ENCODE measurements around the gene BRF1.
"Not testable (repeated sequence)": the region's sequence is repeated elsewhere in the genome, so short reads cannot be mapped to it uniquely, and the experiment has no call there.

BRF1 gene

GRCh38 chr14:105315941-105316576 lies 15.3 kb upstream of the BRF1 start:
- in situ Hi-C loops (cut with MboI; ENCODE audit: low sequenced_read_pairs) = no loop called here
- peak overlapping the region; percentile 58 for H3K4me3 ChIP-seq
- no peaks in the 10 kb centered on the region; the same call in 1 of the 2 replicates for H3K36me3 ChIP-seq (replicated peaks)
- no peaks in the 10 kb centered on the region for H3K9me3 ChIP-seq
- H3K27me3 ChIP-seq (ENCODE audit: low read depth) = no peaks in the 10 kb centered on the region
- peak in 1 of 2 experiments; percentile 28 for DNase-seq (ENCODE audit: low spot score in 2 of 2)
- H3K4me1 ChIP-seq = peaks cover 18% of the 10 kb centered on the region

GRCh38 chr14:105315211-105315721 lies 14.5 kb upstream of the BRF1 start:
- no peaks in the 10 kb centered on the region; the same call in 1 of the 2 replicates for H3K36me3 ChIP-seq (replicated peaks)
- peak; percentile 28 to 67 for DNase-seq (ENCODE audit: low spot score in 2 of 2)
- peaks cover 18% of the 10 kb centered on the region for H3K4me1 ChIP-seq
- no peaks in the 10 kb centered on the region for H3K27me3 ChIP-seq (ENCODE audit: low read depth)
- H3K4me3 ChIP-seq = peak overlapping the region; percentile 58
- in situ Hi-C loops (cut with MboI; ENCODE audit: low sequenced_read_pairs) = no loop called here
- H3K9me3 ChIP-seq = no peaks in the 10 kb centered on the region

GRCh38 chr14:105314287-105315200 lies 13.7 kb upstream of the BRF1 start, which contains the start of gene PACS2:
Gene PACS2 (plus strand): TSS chr14:105314748. CDS start chr14:105314919, 171 bp downstream.
- Histone ChIP-seq H3K9me3 (no peaks in the 10 kb centered on the region), H3K36me3 (replicated peaks) (no peaks in the 10 kb centered on the region), H3K27me3 (ENCODE audit: low read depth) (no peaks in the 10 kb centered on the region), H3K4me1 (peaks cover 17% of the 10 kb centered on the region), H3K4me3 (peak within 1 kb of the TSS; percentile 58)
- DNase-seq (ENCODE audit: low spot score in 2 of 2) = peak; percentile 74 to 77
- in situ Hi-C loops (cut with MboI; ENCODE audit: low sequenced_read_pairs) = no loop called here

- H3K4me3 ChIP-seq = peak overlapping the region; percentile 34
Observed at GRCh38 chr14:105313381-105314286, 12.8 kb upstream of the BRF1 start.

GRCh38 chr14:105312973-105313372 lies 12.2 kb upstream of the BRF1 start:
- DNase-seq (ENCODE audit: low spot score in 2 of 2) = no peak
- Histone ChIP-seq H3K4me1 (peaks cover 8% of the 10 kb centered on the region), H3K4me3 (no peak overlapping the region), H3K36me3 (replicated peaks) (no peaks in the 10 kb centered on the region), H3K9me3 (no peaks in the 10 kb centered on the region), H3K27me3 (ENCODE audit: low read depth) (no peaks in the 10 kb centered on the region)
- in situ Hi-C loops (cut with MboI; ENCODE audit: low sequenced_read_pairs) = no loop called here

More at GRCh38 chr14:105313381-105314286, 12.8 kb upstream of the BRF1 start:
- in situ Hi-C loops (cut with MboI; ENCODE audit: low sequenced_read_pairs) = no loop called here
- no peaks in the 10 kb centered on the region for H3K9me3 ChIP-seq
- DNase-seq (ENCODE audit: low spot score in 2 of 2) = no peak
- peaks cover 8% of the 10 kb centered on the region for H3K4me1 ChIP-seq
- H3K36me3 ChIP-seq (replicated peaks) = no peaks in the 10 kb centered on the region
- H3K27me3 ChIP-seq (ENCODE audit: low read depth) = no peaks in the 10 kb centered on the region

DNA sequence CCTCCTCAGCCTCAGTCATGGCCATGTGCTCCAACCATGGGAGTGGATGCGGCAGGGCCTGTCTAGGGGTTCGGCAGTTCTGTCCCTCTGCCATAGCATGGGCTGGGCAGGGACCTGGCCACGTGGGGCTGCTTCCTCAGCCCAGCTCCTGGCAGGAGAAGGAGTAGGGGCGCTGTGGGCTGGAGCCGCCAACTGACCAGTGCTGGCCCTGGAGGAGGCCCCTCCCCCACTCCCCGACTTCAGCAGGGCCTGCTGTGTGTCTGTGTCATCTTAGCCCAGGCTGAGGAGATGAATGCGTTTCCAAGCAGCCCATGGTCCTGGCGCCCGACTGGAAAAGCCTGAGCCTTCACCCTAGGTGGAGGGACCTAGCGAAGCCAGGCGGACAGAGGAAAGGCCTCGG lies 11.0 kb upstream of the BRF1 start:
- peaks cover 8% of the 10 kb centered on the region for H3K4me1 ChIP-seq
- H3K36me3 ChIP-seq (replicated peaks) = no peaks in the 10 kb centered on the region
- no peak for DNase-seq (ENCODE audit: low spot score in 2 of 2)
- in situ Hi-C loops (cut with MboI; ENCODE audit: low sequenced_read_pairs) = no loop called here
- H3K4me3 ChIP-seq = no peak overlapping the region
- H3K9me3 ChIP-seq = no peaks in the 10 kb centered on the region
- H3K27me3 ChIP-seq (ENCODE audit: low read depth) = no peaks in the 10 kb centered on the region

DNA sequence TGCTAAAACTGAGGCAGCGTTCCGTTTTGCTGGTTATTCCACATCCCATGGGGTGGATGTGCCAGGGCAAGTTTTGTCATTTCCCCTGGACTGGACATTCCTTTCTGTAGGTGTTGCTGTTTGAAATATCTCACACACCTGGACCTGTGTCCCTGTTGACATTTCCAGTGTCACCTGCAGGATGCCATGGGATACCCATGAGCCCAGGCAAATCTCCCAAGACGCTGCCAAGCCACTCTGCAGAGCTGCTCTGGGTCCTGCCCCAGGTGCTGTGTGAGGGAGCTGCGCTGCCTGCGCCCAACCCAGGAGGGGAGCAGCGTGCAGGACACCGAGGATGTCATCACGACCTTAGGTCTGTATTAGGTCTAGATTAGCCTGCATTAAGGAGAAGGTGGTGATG lies 8.6 kb upstream of the BRF1 start:
- no peak for DNase-seq (ENCODE audit: low spot score in 2 of 2)
- peaks cover 4% of the 10 kb centered on the region for H3K4me1 ChIP-seq
- no peaks in the 10 kb centered on the region for H3K9me3 ChIP-seq
- in situ Hi-C loops (cut with MboI; ENCODE audit: low sequenced_read_pairs) = no loop called here
- no peaks in the 10 kb centered on the region for H3K27me3 ChIP-seq (ENCODE audit: low read depth)
- no peaks in the 10 kb centered on the region for H3K36me3 ChIP-seq (replicated peaks)
- H3K4me3 ChIP-seq = no peak overlapping the region

GRCh38 chr14:105307052-105307727 lies 6.4 kb upstream of the BRF1 start:
- H3K4me1 ChIP-seq = no peaks in the 10 kb centered on the region
- DNase-seq (ENCODE audit: low spot score in 2 of 2) = no peak
- H3K9me3 ChIP-seq = no peaks in the 10 kb centered on the region
- in situ Hi-C loops (cut with MboI; ENCODE audit: low sequenced_read_pairs) = no loop called here
- H3K27me3 ChIP-seq (ENCODE audit: low read depth) = no peaks in the 10 kb centered on the region
- H3K4me3 ChIP-seq = no peak overlapping the region
- no peaks in the 10 kb centered on the region for H3K36me3 ChIP-seq (replicated peaks)

DNA sequence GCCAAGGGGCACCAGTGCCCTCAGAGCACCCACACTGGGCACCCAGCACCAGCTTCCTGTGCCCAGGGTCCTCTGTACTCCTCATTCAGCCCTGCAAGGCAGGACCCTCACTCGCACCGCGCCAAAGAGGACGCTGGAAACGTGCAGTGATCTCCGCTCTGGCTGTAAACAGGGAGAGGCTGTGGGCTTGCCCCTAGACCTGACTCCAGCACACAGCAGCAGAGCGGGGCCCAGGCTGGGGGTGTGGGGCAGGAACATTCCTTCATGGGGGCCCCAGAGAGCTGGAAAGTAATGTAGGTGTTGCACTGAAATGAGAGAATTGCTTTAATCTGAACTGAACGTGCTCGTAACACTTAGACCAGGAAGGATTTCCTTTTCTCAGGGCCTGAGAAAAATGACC lies 5.0 kb upstream of the BRF1 start:
- no peaks in the 10 kb centered on the region for H3K27me3 ChIP-seq (ENCODE audit: low read depth)
- H3K4me1 ChIP-seq = no peaks in the 10 kb centered on the region; the same call in 1 of the 2 replicates
- no peaks in the 10 kb centered on the region for H3K9me3 ChIP-seq
- in situ Hi-C loops (cut with MboI; ENCODE audit: low sequenced_read_pairs) = no loop called here
- H3K36me3 ChIP-seq (replicated peaks) = no peaks in the 10 kb centered on the region
- no peak for DNase-seq (ENCODE audit: low spot score in 2 of 2)
- no peak overlapping the region for H3K4me3 ChIP-seq

DNA sequence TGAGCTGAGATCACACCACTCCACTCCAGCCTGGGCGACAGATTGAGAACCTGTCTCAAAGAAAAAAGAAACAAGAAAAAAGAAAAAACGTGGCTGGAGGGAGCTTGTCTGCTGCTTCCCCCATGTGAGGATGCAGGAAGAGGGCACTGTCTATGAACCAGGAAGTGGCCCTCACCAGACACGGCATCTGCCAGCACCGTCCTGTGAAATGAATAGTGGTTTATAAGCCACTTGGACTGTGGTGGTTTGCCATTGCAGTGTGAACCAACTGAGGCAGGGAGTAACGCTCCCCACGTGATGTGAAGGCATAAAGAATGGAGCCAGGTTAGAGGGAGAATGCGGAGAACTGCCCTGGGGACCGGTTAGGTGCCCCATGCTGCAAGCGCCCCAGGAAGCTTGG lies 4.5 kb upstream of the BRF1 start:
- Histone ChIP-seq H3K9me3 (no peaks in the 10 kb centered on the region), H3K27me3 (ENCODE audit: low read depth) (no peaks in the 10 kb centered on the region), H3K36me3 (replicated peaks) (no peaks in the 10 kb centered on the region), H3K4me1 (no peaks in the 10 kb centered on the region; the same call in 1 of the 2 replicates), H3K4me3 (no peak overlapping the region)
- DNase-seq (ENCODE audit: low spot score in 2 of 2) = no peak
- in situ Hi-C loops (cut with MboI; ENCODE audit: low sequenced_read_pairs) = no loop called here

DNA sequence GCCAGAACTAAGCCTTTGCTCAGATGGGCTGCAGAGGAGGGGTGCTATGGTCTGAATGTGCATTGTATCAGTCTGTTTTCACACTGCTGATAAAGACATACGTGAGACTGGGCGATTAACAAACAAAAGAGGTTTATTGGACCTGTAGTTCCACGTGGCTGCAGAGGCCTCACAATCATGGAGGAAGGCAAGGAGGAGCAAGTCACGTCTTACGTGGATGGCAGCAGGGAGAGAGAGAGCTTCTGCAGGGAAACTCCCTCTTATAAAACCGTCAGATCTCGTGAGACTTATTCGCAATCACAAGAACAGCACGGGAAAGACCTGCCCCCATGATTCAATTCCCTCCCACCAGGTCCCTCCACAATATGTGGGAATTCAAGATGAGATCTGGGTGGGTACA lies 3.8 kb upstream of the BRF1 start:
- peaks cover under 1% of the 10 kb centered on the region for H3K4me1 ChIP-seq
- H3K36me3 ChIP-seq (replicated peaks) = no peaks in the 10 kb centered on the region
- in situ Hi-C loops (cut with MboI; ENCODE audit: low sequenced_read_pairs) = no loop called here
- no peaks in the 10 kb centered on the region for H3K9me3 ChIP-seq
- DNase-seq (ENCODE audit: low spot score in 2 of 2) = no peak
- H3K27me3 ChIP-seq (ENCODE audit: low read depth) = no peaks in the 10 kb centered on the region
- H3K4me3 ChIP-seq = no peak overlapping the region

DNA sequence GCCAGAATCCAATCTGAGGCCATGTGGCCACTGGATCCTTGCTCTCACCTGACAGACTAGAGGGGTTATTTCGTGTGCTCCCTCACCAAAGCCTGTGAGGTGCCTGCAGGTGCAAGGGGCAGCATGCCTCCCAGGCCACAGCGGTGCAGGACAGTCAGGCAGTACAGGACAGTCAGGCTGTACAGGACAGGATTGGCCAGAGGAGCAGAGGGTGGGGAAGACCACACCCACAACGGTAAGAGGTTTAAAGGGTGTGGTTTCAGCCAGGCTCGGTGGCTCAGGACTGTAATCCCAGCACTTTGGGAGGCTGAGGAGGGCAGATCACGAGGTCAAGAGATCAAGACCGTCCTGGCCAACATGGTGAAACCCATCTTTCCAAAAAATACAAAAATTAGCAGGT lies 3.1 kb upstream of the BRF1 start:
- in situ Hi-C loops (cut with MboI; ENCODE audit: low sequenced_read_pairs) = no loop called here

GRCh38 chr14:105301915-105302249 lies 1.1 kb upstream of the BRF1 start:
- peak overlapping the region; percentile 72 for H3K4me3 ChIP-seq
- H3K9me3 ChIP-seq; H3K4me1 ChIP-seq; H3K36me3 ChIP-seq (replicated peaks); in situ Hi-C loops (cut with MboI; ENCODE audit: low sequenced_read_pairs); DNase-seq (ENCODE audit: low spot score in 2 of 2); H3K27me3 ChIP-seq (ENCODE audit: low read depth): not testable (repeated sequence)

More for the DNA sequence above, 3.1 kb upstream of the BRF1 start:
- no peaks in the 10 kb centered on the region for H3K27me3 ChIP-seq (ENCODE audit: low read depth)
- no peaks in the 10 kb centered on the region for H3K9me3 ChIP-seq
- H3K4me1 ChIP-seq = peaks cover 6% of the 10 kb centered on the region
- no peaks in the 10 kb centered on the region for H3K36me3 ChIP-seq (replicated peaks)
- no peak for DNase-seq (ENCODE audit: low spot score in 2 of 2)
- H3K4me3 ChIP-seq = no peak overlapping the region

Measured in HAP-1 (cell line).